Measurements from ENCODE around the gene ACRV1. TPM values are rescaled to one million over a fixed set of nuclear protein-coding genes. Genes with fewer than 3 reads are reported as not detected.

Gene ACRV1
- total RNA-seq, 1 experiment from 2014 or later = 0.26 TPM

GRCh38 chr11:125674210-125674609, 6.4 kb downstream of the ACRV1 start:
- no TSS peak for BruUV-seq (replicated peaks)

GRCh38 chr11:125671561-125671960, 9.1 kb downstream of the ACRV1 start:
- CTCF ChIA-PET = no interaction called here
- POLR2A ChIA-PET = interaction anchor here (0.7 kb wide), 1 partner anchor 246 kb away, joined by 3 read pairs; no protein-coding TSS in a partner anchor
- no peaks in the 10 kb centered on the region for H3K36me3 ChIP-seq (ENCODE audit: control insufficient read depth, insufficient read depth, low read length)
- in situ Hi-C loops (cut with HindIII; ENCODE audit: low pct_unique_long_range_greater_than_20kb, low sequenced_read_pairs) (no loop called here), intact Hi-C loops (cut with micrococcal nuclease; ENCODE audit: unreplicated experiment) (no loop called here)
- TF ChIP-seq CTCF (IDR thresholded peaks at IDR 0.05) (no peak), POLR2AphosphoS5 (IDR thresholded peaks at IDR 0.05; ENCODE audit: low read depth, low read length) (no peak), TCF7L2 (IDR thresholded peaks at IDR 0.05; ENCODE audit: low read depth, low read length) (no peak), REST (IDR thresholded peaks at IDR 0.05; ENCODE audit: insufficient read depth in 1 of 2, low read depth in 2 of 2, low read length in 1 of 2) (no peak), SIN3A (IDR thresholded peaks at IDR 0.05; ENCODE audit: borderline replicate concordance, insufficient read depth, low read depth, low read length) (no peak)
- H3K4me1 ChIP-seq (ENCODE audit: control insufficient read depth, insufficient read depth, low read length) = no peaks in the 10 kb centered on the region
- H3K27me3 ChIP-seq (ENCODE audit: control insufficient read depth, insufficient read depth, low read length) = no peaks in the 10 kb centered on the region
- H3K4me3 ChIP-seq (ENCODE audit: low read depth in 2 of 2, low read length in 2 of 2) = no peak overlapping the region
- no TSS peak for BruUV-seq (replicated peaks)
- no peak for DNase-seq (ENCODE audit: low read depth, low spot score)
- no peak overlapping the region for H3K27ac ChIP-seq (ENCODE audit: low read length)
- no peaks in the 10 kb centered on the region for H3K9me3 ChIP-seq (ENCODE audit: control insufficient read depth, insufficient read depth, low read depth, low read length)
- ATAC-seq = no peak

More at GRCh38 chr11:125674210-125674609, 6.4 kb downstream of the ACRV1 start:
- DNase-seq (ENCODE audit: low read depth, low spot score) = no peak
- Histone ChIP-seq H3K27ac (ENCODE audit: low read length) (no peak overlapping the region), H3K4me3 (ENCODE audit: low read depth in 2 of 2, low read length in 2 of 2) (no peak overlapping the region), H3K4me1 (ENCODE audit: control insufficient read depth, insufficient read depth, low read length) (no peaks in the 10 kb centered on the region), H3K27me3 (ENCODE audit: control insufficient read depth, insufficient read depth, low read length) (no peaks in the 10 kb centered on the region), H3K36me3 (ENCODE audit: control insufficient read depth, insufficient read depth, low read length) (no peaks in the 10 kb centered on the region), H3K9me3 (ENCODE audit: control insufficient read depth, insufficient read depth, low read depth, low read length) (no peaks in the 10 kb centered on the region)
- TF ChIP-seq CTCF (IDR thresholded peaks at IDR 0.05) (no peak), SIN3A (IDR thresholded peaks at IDR 0.05; ENCODE audit: borderline replicate concordance, insufficient read depth, low read depth, low read length) (no peak), POLR2AphosphoS5 (IDR thresholded peaks at IDR 0.05; ENCODE audit: low read depth, low read length) (no peak), REST (IDR thresholded peaks at IDR 0.05; ENCODE audit: insufficient read depth in 1 of 2, low read depth in 2 of 2, low read length in 1 of 2) (no peak), TCF7L2 (IDR thresholded peaks at IDR 0.05; ENCODE audit: low read depth, low read length) (no peak)
- ChIA-PET POLR2A (no interaction called here), CTCF (no interaction called here)
- in situ Hi-C loops (cut with HindIII; ENCODE audit: low pct_unique_long_range_greater_than_20kb, low sequenced_read_pairs) = no loop called here
- ATAC-seq = no peak
- intact Hi-C loops (cut with micrococcal nuclease; ENCODE audit: unreplicated experiment) = no loop called here
